Keratinocyte (primary cell): ENCODE measurements around the gene LIME1. TPM values are rescaled to one million over a fixed set of nuclear protein-coding genes. Genes with fewer than 3 reads are reported as not detected.

Experiments used
- DNase-seq: peaks from one replicate; pipeline ENCODE4 v3.0.0-alpha.2; 2011; ENCODE audit warnings: low read depth, missing footprints, low spot score
- FAIRE-seq: peaks from 2 replicates; lab custom pipeline; 2011; peaks lifted over from hg19 to GRCh38; lab: Jason Lieb, UNC
- H2AFZ ChIP-seq: 2 replicates; pipeline ENCODE4 v1.6.0; 2012; ENCODE audit warnings: low read length, control low read depth, inconsistent platforms; ENCODE audit not compliant: control insufficient read depth
- H3K27ac ChIP-seq: 2 replicates; pipeline ENCODE4 v1.5.1; 2011; ENCODE audit warnings: low read length; ENCODE audit not compliant: control insufficient read depth, insufficient read depth
- H3K27me3 ChIP-seq: 3 replicates; pipeline ENCODE4 v1.6.0; 2011; ENCODE audit warnings: low read length; ENCODE audit not compliant: control insufficient read depth, insufficient read depth; ENCODE audit errors: extremely low read depth
- H3K36me3 ChIP-seq, 2 experiments: 2 replicates in 1 of 2; 3 replicates in 1 of 2; pipeline ENCODE4 v1.5.1; 2011; ENCODE audit warnings: low read length in 2 of 2, mild to moderate bottlenecking in 1 of 2; ENCODE audit not compliant: control insufficient read depth in 2 of 2, insufficient read depth in 2 of 2; ENCODE audit errors: extremely low read depth in 1 of 2
- H3K4me1 ChIP-seq: 3 replicates; pipeline ENCODE4 v1.5.1; 2011; ENCODE audit warnings: low read length; ENCODE audit not compliant: control insufficient read depth, insufficient read depth; ENCODE audit errors: extremely low read depth
- H3K4me2 ChIP-seq: 3 replicates; pipeline ENCODE4 v1.6.0; 2011; ENCODE audit warnings: low read depth, low read length; ENCODE audit not compliant: control insufficient read depth, insufficient read depth; ENCODE audit errors: extremely low read depth
- H3K4me3 ChIP-seq, 3 experiments: fragments of 200-600 bp in 1 of 3; sonication (generic) in 1 of 3; 2 replicates in 2 of 3; 3 replicates in 1 of 3; pipeline ENCODE4 v1.5.1; 2011 to 2016; ENCODE audit warnings: low read length in 3 of 3, mild to moderate bottlenecking in 3 of 3, control low read depth in 2 of 3, inconsistent platforms in 1 of 3, low read depth in 1 of 3, mixed read lengths in 1 of 3, mixed run types in 1 of 3, moderate library complexity in 1 of 3; ENCODE audit not compliant: control insufficient read depth in 2 of 3, insufficient read depth in 2 of 3; ENCODE audit errors: extremely low read depth in 1 of 3
- H3K79me2 ChIP-seq: 2 replicates; pipeline ENCODE4 v1.6.0; 2012; ENCODE audit warnings: low read length; ENCODE audit not compliant: control insufficient read depth, insufficient read depth
- H3K9ac ChIP-seq: 3 replicates; pipeline ENCODE4 v1.6.0; 2011; ENCODE audit warnings: low read length; ENCODE audit not compliant: control insufficient read depth, insufficient read depth; ENCODE audit errors: extremely low read depth
- H3K9me1 ChIP-seq: 3 replicates; pipeline ENCODE4 v1.6.0; 2011; ENCODE audit warnings: low read length; ENCODE audit not compliant: control insufficient read depth, insufficient read depth; ENCODE audit errors: extremely low read depth
- H3K9me3 ChIP-seq: 2 replicates; pipeline ENCODE4 v1.5.1; 2012; ENCODE audit warnings: low read depth, low read length; ENCODE audit not compliant: control insufficient read depth
- H4K20me1 ChIP-seq: 3 replicates; pipeline ENCODE4 v1.6.0; 2011; ENCODE audit warnings: low read length; ENCODE audit not compliant: control insufficient read depth, insufficient read depth; ENCODE audit errors: extremely low read depth
- EZH2 ChIP-seq: IDR thresholded peaks from one replicate; pipeline ENCODE4 v1.6.1; 2012; ENCODE audit warnings: inconsistent platforms, mild to moderate bottlenecking, low read length, moderate library complexity
- dilution Hi-C: fragments of 300-500 bp; cut with MboI; formaldehyde crosslinking; loops from one replicate; pipeline ENCODE4 v1.7.0; 2020; ENCODE audit warnings: low sequenced_read_pairs; ENCODE audit not compliant: extremely low pct_ligation_motif_present
- polyA minus RNA-seq, 3 experiments: library from RNA; depleted of rRNA, polyadenylated mRNA; stranded (reverse); fragments of >200 nt; gene quantifications; 1 replicate in 1 of 3; 2 replicates in 1 of 3; 3 replicates in 1 of 3; pipeline ENCODE4 v1.2.3, GENCODE V29; 2011
- polyA plus RNA-seq, 5 experiments: library from polyadenylated mRNA; depleted of rRNA in 3 of 5; stranded (reverse) in 3 of 5; stranded (forward) in 1 of 5; unstranded in 1 of 5; fragments of >200 nt; gene quantifications; 1 replicate in 1 of 5; 2 replicates in 3 of 5; 3 replicates in 1 of 5; pipeline versions ENCODE4 v1.2.1 to v1.2.3, GENCODE V29; 2011 to 2012; ENCODE audit warnings: missing spikeins in 2 of 5, low read depth in 1 of 5, low replicate concordance in 1 of 5
- TF ChIP-seq, protein P1 (sequence below), 3 experiments: IDR thresholded peaks in 1 of 3; conservative IDR thresholded peaks in 1 of 3; optimal IDR thresholded peaks in 1 of 3; 2 replicates in 2 of 3; 3 replicates in 1 of 3; pipeline versions ENCODE3 to v1.5.1; 2011; ENCODE audit warnings: low read length in 3 of 3, mild to moderate bottlenecking in 3 of 3, moderate library complexity in 2 of 3, control low read depth in 1 of 3, inconsistent platforms in 1 of 3; ENCODE audit not compliant: insufficient read depth in 2 of 3; ENCODE audit errors: extremely low read depth in 1 of 3

The LIME1 gene, protein sequence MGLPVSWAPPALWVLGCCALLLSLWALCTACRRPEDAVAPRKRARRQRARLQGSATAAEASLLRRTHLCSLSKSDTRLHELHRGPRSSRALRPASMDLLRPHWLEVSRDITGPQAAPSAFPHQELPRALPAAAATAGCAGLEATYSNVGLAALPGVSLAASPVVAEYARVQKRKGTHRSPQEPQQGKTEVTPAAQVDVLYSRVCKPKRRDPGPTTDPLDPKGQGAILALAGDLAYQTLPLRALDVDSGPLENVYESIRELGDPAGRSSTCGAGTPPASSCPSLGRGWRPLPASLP
- polyA plus RNA-seq (0.60 to 3.5 TPM (median 0.75 TPM) in 3 replicates), polyA minus RNA-seq (0.45 to 0.59 TPM (median 0.52 TPM) in 3 replicates)
- polyA plus RNA-seq (2011; ENCODE audit: low read depth): 0.29 TPM
- 0.13 and 1.2 TPM in 2 replicates for polyA plus RNA-seq (2011; cell fraction: cytosol; rRNA removed)
- 9.4 and 13.5 TPM in 2 replicates for polyA plus RNA-seq (2011; cell fraction: nucleus; rRNA removed)
- 1.5 TPM in 2 replicates for polyA plus RNA-seq (2012; ENCODE audit: low replicate concordance)
- not detected for polyA minus RNA-seq (2011; cell fraction: cytosol; rRNA and poly(A)+ RNA removed)
- polyA minus RNA-seq (2011; cell fraction: nucleus; rRNA and poly(A)+ RNA removed): 3.3 and 6.1 TPM in 2 replicates

DNA sequence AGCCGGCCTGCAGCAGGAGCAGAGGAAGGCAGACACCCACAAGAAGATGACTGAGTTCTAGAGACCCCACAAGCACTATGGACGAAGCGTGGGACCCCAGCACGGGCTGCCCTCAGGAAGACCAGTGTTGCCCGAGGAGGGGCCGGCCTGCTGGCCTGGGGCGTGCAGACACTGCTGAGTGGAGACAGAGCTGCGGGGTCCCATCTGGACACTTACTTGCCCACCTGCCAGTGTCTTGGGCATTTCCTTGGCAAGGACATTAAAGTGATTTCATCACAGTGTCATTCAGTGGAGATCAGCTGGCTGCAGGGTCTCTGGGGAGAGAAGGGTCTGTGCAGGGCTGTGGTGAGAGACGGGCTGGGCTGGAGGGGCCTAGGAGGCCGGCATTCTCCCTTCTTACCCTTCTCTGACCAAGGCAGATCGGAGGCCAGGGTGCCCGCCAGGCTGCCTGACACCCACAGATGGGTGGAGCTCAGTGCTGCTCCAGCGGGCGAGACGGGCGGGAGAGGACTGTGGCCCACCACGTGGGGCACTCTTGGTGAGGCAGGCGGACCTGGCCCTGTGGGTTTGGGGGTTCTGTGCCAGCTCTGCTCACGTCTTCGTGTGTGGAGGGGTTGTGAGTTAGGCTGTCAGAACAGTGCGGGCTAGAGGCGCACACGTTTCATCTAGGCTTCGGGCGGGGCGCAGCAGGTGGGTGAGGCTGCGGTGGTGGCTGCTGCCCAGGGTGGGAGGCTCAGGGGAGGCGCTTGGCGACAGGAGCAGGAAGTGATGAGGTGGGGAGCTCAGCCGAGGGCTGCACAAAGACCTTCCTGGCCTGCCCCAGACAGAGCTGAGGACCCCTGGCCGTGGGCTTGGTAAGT lies at the start of gene LIME1:
Gene LIME1, plus strand, starts transcription at position 806 of the 860 bp plus-strand sequence. CDS start 886 bp downstream, outside the sequence.
- peaks cover 21% of the 10 kb centered on the region for H3K4me1 ChIP-seq
- H3K4me2 ChIP-seq: peak within 1 kb of the TSS; percentile 22
- peaks cover 16 to 23% of the 10 kb centered on the region in 2 experiments for H3K36me3 ChIP-seq
- no peaks in the 10 kb centered on the region for H4K20me1 ChIP-seq
- no peak within 1 kb of the TSS for H3K9ac ChIP-seq
- no peak for TF ChIP-seq EZH2
- TF ChIP-seq, protein P1, sequence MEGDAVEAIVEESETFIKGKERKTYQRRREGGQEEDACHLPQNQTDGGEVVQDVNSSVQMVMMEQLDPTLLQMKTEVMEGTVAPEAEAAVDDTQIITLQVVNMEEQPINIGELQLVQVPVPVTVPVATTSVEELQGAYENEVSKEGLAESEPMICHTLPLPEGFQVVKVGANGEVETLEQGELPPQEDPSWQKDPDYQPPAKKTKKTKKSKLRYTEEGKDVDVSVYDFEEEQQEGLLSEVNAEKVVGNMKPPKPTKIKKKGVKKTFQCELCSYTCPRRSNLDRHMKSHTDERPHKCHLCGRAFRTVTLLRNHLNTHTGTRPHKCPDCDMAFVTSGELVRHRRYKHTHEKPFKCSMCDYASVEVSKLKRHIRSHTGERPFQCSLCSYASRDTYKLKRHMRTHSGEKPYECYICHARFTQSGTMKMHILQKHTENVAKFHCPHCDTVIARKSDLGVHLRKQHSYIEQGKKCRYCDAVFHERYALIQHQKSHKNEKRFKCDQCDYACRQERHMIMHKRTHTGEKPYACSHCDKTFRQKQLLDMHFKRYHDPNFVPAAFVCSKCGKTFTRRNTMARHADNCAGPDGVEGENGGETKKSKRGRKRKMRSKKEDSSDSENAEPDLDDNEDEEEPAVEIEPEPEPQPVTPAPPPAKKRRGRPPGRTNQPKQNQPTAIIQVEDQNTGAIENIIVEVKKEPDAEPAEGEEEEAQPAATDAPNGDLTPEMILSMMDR (optimal IDR thresholded peaks at IDR 0.05 in 1 of 3, IDR thresholded peaks at IDR 0.05 in 1 of 3, conservative IDR thresholded peaks at IDR 0.05 in 1 of 3; ENCODE audit: extremely low read depth in 1 of 3, insufficient read depth in 2 of 3, low read length in 3 of 3): no peak
- H3K79me2 ChIP-seq: peaks cover 15% of the 10 kb centered on the region
- H3K9me1 ChIP-seq: no peaks in the 10 kb centered on the region
- no peaks in the 10 kb centered on the region for H3K9me3 ChIP-seq
- no peak within 1 kb of the TSS for H3K27ac ChIP-seq
- dilution Hi-C loops: no loop called here
- H3K4me3 ChIP-seq: no peak within 1 kb of the TSS
- FAIRE-seq (no peak), DNase-seq (no peak)
- H3K27me3 ChIP-seq: no peaks in the 10 kb centered on the region
- no peak within 1 kb of the TSS for H2AFZ ChIP-seq

DNA sequence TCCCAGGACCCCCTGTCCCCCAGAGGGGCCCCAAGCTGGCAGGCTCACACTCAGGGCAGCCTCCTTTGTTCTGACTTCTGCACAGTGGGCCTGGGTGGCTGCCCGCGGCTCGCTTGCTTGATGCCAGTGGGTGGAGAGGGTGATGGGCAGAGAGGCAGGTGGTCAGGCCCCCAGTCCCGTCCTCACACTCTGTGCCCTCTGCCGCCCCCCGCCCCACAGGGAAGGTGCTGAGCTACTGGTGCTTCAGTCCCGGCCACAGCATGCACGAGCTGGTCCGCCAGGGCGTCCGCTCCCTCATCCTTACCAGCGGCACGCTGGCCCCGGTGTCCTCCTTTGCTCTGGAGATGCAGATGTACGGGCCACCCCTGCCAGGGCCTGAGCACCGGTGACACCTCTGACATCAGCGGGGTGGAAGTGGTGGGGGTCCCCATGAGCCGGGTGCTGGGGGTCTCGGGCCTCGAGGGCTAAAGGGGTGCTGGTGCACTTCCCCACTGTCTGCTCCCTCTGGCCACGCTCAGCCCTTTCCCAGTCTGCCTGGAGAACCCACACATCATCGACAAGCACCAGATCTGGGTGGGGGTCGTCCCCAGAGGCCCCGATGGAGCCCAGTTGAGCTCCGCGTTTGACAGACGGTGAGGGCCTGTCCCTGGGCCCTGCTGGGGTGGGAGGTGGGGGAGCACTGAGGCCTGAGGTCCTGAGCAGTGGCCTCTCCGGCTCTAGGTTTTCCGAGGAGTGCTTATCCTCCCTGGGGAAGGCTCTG lies 48.9 kb upstream of the LIME1 start:
- Histone ChIP-seq H3K79me2 (no peaks in the 10 kb centered on the region), H3K4me3 (no peak overlapping the region), H3K27me3 (no peaks in the 10 kb centered on the region), H3K9me1 (no peaks in the 10 kb centered on the region), H2AFZ (no peak overlapping the region), H4K20me1 (no peaks in the 10 kb centered on the region), H3K36me3 (peaks cover 0 to 5% of the 10 kb centered on the region in 2 experiments), H3K9me3 (no peaks in the 10 kb centered on the region), H3K27ac (no peak overlapping the region), H3K4me1 (peaks cover 32% of the 10 kb centered on the region), H3K9ac (no peak overlapping the region), H3K4me2 (no peak overlapping the region)
- FAIRE-seq: no peak
- DNase-seq: no peak
- dilution Hi-C loops: no loop called here
- TF ChIP-seq, protein P1 (optimal IDR thresholded peaks at IDR 0.05 in 1 of 3, IDR thresholded peaks at IDR 0.05 in 1 of 3, conservative IDR thresholded peaks at IDR 0.05 in 1 of 3; ENCODE audit: extremely low read depth in 1 of 3, insufficient read depth in 2 of 3, low read length in 3 of 3): no peak
- TF ChIP-seq EZH2: no peak
